Smooth muscle cell of bladder (primary cell): ENCODE results near the gene AMY2B. TPM values are rescaled to one million over a fixed set of nuclear protein-coding genes. Genes with fewer than 3 reads are reported as not detected.

Source experiments
- total RNA-seq: library from RNA; depleted of rRNA; stranded (reverse); fragments of >200 nt; gene quantifications from 2 replicates; pipeline ENCODE4 v1.2.3, GENCODE V29; 2014

AMY2B gene
- 2.5 and 2.7 TPM in 2 replicates for total RNA-seq

DNA sequence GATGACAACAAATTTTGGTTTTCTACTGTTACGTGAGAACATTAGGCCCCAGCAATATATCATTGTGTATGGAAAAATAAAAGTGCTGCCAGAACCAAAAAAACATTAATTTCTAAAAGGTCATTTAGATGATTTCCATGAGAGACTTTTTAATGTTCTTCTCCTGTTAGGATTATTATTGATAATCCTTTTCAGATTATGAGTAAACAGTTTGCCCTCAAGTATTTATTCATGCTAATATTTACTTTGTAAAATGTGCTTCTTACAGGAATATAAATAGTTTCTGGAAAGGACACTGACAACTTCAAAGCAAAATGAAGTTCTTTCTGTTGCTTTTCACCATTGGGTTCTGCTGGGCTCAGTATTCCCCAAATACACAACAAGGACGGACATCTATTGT is at the start of gene AMY2B:
Gene AMY2B (plus strand): TSS at position 301 of the 400 bp plus-strand sequence. CDS start 14 bp downstream, at position 315.

DNA sequence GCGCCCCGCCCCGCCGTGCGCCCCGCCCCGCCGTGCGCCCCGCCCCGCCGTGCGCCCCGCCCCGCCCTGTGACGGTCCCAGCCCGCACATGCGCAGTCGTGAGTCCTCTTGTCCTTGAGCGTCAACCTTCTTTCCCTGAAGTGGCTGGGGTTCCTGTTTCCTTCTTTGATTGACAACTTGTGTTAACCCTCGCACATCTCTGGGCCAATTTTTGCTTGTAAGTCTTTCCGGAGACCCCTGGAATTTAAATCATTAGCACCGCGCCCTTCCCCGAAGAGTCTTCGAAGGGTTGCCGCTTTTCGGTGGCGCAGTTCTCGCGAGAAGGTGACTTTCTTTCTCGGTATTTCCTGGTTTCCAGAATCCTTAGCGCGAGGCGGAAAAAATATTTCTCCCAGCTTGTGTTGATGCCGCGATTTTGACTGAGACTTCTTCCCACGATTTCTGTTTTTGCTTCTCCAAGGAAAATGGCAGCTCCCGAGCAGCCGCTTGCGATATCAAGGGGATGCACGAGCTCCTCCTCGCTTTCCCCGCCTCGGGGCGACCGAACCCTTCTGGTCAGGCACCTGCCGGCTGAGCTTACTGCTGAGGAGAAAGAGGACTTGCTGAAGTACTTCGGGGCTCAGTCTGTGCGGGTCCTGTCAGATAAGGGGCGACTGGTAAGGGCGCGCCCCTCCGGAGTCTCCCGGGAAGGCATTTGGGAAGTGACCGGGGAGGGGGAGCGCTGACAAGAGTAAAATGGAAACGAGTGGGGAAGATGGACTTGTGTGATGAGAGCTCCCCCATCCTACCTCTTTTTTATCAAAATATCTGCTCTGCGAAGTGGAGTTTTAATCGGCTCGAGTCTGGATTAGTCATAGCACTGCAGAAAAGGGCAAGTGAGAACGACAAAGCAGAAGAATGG is 45.5 kb upstream of the AMY2B start, which contains the start of gene RNPC3:
Gene RNPC3 (plus strand): TSS at position 93 of the 901 bp plus-strand sequence. CDS start 372 bp downstream, at position 465.

DNA sequence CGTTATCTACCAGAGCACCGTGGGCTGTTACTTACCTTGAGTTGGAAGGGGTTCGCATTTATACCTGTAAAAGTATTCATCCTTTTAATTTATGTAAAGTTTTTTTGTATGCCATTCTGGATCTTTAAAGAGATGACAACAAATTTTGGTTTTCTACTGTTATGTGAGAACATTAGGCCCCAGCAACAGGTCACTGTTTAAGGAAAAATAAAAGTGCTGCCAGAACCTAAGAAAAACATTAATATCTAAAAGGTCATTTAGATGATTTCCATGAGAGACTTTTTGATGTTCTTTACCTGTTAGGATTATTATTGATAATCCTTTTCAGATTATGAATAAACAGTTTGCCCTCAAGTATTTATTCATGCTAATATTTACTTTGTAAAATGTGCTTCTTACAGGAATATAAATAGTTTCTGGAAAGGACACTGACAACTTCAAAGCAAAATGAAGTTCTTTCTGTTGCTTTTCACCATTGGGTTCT is 45.6 kb downstream of the AMY2B start, which contains the start of gene AMY2A:
Gene AMY2A (plus strand): TSS at position 434 of the 484 bp plus-strand sequence. CDS start 14 bp downstream, at position 448.

Other genes with a start within 250 kb of the AMY2B start
- 3.1 and 3.2 TPM in 2 replicates for gene RNPC3, start 45.9 kb upstream of the AMY2B start, total RNA-seq
- not detected in 2 replicates for gene AMY2A, start 45.8 kb downstream of the AMY2B start, total RNA-seq
- gene AMY1A, start 84.2 kb downstream of the AMY2B start, total RNA-seq, result not detected in 2 replicates
- not detected in 2 replicates for gene AMY1B, start 124.6 kb downstream of the AMY2B start, total RNA-seq
- not detected in 2 replicates for gene AMY1C, start 178.3 kb downstream of the AMY2B start, total RNA-seq